Peyer's patch (tissue), 4 donors: ENCODE measurements around the gene ASCC1.

Source experiments
- POLR2A ChIP-seq, 2 donors: fragments of 450-650 bp; IDR thresholded peaks; one replicate each; pipeline ENCODE4 v1.5.1; 2017; ENCODE audit warnings: antibody characterized with exemption in 2 of 2, mild to moderate bottlenecking in 2 of 2, moderate library complexity in 2 of 2
- TF ChIP-seq, protein P1 (sequence below), 6 experiments: fragments of 450-650 bp in 4 of 6; fragments of 200-600 bp in 2 of 6; sonication (generic) in 1 of 6; IDR thresholded peaks; one replicate each; pipeline ENCODE4 v1.5.1; 2017 to 2019; ENCODE audit warnings: antibody characterized with exemption in 6 of 6, mild to moderate bottlenecking in 3 of 6, moderate library complexity in 1 of 6

DNA sequence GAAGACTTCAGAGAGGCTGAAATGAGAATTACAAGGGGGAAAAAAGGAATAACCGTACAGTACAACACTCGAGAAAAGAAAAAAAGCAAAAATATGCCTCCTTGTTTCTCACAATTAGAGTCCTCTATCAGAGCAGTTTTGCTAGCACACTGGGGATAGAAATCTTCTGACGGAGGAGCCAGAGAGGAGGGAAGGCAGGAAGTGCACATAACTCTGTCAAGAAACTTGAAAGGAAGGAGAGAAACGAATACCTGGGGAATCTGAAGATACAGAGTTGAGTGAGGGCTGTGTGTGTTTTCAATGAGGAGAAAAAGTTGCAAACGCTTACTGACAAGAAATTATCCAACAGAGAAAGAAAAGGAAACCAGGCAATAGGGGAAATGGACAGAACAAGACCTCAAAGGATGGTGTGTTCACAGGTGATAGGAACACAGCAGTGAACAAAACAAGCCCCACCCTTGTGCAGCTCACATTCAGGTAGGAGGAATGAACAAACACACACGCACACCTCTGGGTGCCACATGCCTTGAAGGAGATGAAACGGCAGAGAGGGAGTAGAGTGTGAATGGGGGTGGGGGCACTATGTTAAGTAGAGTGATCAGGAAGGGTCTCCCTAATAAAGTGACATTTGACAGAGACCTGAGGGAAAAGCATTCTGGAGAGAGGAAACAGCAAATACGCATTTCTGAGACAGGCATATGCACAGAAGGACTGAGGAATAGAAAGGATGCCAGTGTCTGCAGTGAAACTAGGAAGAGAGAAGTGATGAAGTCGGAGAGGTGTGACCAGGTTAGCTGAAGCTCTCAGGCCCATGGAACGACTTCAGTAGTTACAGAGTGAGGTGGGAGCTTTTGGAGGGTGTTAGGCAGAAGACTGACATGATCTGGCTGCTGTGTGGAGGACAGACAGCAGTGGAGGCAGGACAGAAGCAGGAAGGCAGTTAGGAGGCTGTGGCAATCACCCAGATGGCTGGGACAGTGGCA is 81.0 kb downstream of the ASCC1 start:
- TF ChIP-seq, protein P1, sequence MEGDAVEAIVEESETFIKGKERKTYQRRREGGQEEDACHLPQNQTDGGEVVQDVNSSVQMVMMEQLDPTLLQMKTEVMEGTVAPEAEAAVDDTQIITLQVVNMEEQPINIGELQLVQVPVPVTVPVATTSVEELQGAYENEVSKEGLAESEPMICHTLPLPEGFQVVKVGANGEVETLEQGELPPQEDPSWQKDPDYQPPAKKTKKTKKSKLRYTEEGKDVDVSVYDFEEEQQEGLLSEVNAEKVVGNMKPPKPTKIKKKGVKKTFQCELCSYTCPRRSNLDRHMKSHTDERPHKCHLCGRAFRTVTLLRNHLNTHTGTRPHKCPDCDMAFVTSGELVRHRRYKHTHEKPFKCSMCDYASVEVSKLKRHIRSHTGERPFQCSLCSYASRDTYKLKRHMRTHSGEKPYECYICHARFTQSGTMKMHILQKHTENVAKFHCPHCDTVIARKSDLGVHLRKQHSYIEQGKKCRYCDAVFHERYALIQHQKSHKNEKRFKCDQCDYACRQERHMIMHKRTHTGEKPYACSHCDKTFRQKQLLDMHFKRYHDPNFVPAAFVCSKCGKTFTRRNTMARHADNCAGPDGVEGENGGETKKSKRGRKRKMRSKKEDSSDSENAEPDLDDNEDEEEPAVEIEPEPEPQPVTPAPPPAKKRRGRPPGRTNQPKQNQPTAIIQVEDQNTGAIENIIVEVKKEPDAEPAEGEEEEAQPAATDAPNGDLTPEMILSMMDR (IDR thresholded peaks at IDR 0.05) = no peak
- no peak for TF ChIP-seq POLR2A (IDR thresholded peaks at IDR 0.05)
